ENCODE measurements around the gene KCNQ1.

KCNQ1 gene

GRCh38 chr11:2793701-2794045 lies 348.9 kb downstream of the KCNQ1 start:
- no peak for DNase-seq (ENCODE audit: low read depth, low spot score)

- no peak for DNase-seq (ENCODE audit: low read depth, low spot score)
Measured at GRCh38 chr11:2794046-2794967, 349.5 kb downstream of the KCNQ1 start.

- DNase-seq (ENCODE audit: low read depth, low spot score), result no peak
Measured at GRCh38 chr11:2794968-2795322, 350.1 kb downstream of the KCNQ1 start.

- no peak for DNase-seq (ENCODE audit: low read depth, low spot score)
Measured at GRCh38 chr11:2795491-2795991, 350.7 kb downstream of the KCNQ1 start.

GRCh38 chr11:2796091-2796490 lies 351.3 kb downstream of the KCNQ1 start:
- DNase-seq (ENCODE audit: low read depth, low spot score), result no peak

- DNase-seq (ENCODE audit: low read depth, low spot score), result no peak
Measured at GRCh38 chr11:2796508-2797113, 351.8 kb downstream of the KCNQ1 start.

- DNase-seq (ENCODE audit: low read depth, low spot score), result no peak
Measured at GRCh38 chr11:2797121-2797711, 352.4 kb downstream of the KCNQ1 start.

- no peak for DNase-seq (ENCODE audit: low read depth, low spot score)
Measured at GRCh38 chr11:2797741-2798361, 353.0 kb downstream of the KCNQ1 start.

GRCh38 chr11:2798951-2799761 lies 354.3 kb downstream of the KCNQ1 start:
- no peak for DNase-seq (ENCODE audit: low read depth, low spot score)

- DNase-seq (ENCODE audit: low read depth, low spot score), result no peak
Measured at GRCh38 chr11:2799881-2800654, 355.3 kb downstream of the KCNQ1 start.

GRCh38 chr11:2800655-2801531 lies 356.1 kb downstream of the KCNQ1 start:
- no peak for DNase-seq (ENCODE audit: low read depth, low spot score)

GRCh38 chr11:2801711-2802388 lies 357.0 kb downstream of the KCNQ1 start:
- DNase-seq (ENCODE audit: low read depth, low spot score), result no peak

GRCh38 chr11:2802389-2803185 lies 357.8 kb downstream of the KCNQ1 start:
- no peak for DNase-seq (ENCODE audit: low read depth, low spot score)

- DNase-seq (ENCODE audit: low read depth, low spot score), result no peak
Measured at GRCh38 chr11:2803186-2804091, 358.6 kb downstream of the KCNQ1 start.

GRCh38 chr11:2804189-2804588 lies 359.4 kb downstream of the KCNQ1 start:
- no peak for DNase-seq (ENCODE audit: low read depth, low spot score)

GRCh38 chr11:2804701-2805387 lies 360.0 kb downstream of the KCNQ1 start:
- no peak for DNase-seq (ENCODE audit: low read depth, low spot score)

Data from activated naive CD8-positive, alpha-beta T cell treated with anti-CD3 and anti-CD28 coated beads, Interleukin-2, amount 50 U/mL, for 16 hours (primary cell).